GM18498 (cell line): Measurements from ENCODE around the gene SPPL2B.

Source experiments
- ATAC-seq: cut with Tn5 transposase; IDR thresholded peaks from one replicate; pipeline ENCODE4 v1.9.1; 2021; ENCODE audit warnings: mild to moderate bottlenecking, moderate library complexity; ENCODE audit not compliant: unreplicated experiment

SPPL2B gene

DNA sequence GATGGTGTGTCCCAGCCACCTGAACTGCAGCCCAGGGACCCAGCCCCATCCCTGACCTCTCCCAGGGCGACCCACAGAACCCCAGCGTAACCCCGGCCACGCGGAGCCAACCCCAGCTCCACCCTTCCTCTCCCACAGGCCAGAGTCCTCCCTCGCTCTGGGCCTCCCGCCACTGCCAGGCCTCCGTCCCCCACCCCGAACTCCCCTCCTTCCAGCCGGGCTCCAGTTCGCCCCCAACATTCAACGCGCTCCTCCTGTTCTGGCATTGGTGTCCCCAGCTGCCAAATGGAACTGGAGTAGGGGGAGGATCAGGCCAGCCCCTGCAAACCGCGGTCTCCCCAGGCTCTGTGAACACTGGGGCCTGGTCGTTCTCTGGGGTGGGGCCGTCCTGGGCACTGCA is 28.0 kb upstream of the SPPL2B start:
- ATAC-seq = no peak

DNA sequence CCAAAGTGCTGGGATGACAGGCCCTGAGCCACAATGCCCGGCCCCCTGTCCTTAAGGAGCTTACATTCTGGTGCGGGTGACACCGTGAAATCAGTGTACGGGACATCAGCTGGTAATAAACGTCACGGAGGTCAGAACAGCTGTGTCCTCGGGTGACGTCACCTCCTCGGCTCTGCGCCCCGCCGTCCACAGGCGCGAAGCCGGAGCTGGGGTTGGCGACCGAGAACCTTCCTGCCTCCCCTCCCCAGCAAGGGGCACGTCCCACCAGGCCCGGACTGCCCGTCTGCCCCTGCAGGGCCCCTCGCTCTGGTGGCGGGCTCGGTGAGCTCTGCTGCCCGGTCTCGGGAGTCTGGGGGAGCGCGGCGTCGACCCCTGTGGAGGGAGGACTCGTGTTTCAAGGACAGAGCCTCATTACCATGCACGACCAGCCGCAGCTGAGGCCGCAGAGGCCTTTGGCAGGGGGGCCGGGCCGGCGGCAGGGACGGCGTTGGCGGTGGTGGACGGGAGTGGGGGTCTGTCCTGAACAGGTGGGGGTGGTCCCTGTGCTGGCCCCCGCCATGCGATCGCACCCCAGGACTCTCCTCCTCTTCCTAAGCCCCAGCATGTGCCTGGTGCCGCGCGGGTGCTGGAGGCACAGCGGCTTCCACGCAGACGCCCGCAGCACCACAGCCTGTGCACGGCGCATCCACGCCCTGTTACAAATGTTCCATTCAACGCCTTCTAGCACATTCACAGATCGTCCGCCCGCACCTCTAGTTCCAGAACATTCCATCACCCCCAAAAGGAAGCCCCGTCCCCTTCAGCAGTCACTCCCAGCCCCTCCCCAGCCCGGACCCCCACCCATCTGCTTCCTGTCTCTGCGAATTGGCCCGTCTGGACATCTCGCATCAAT is 25.9 kb upstream of the SPPL2B start:
- ATAC-seq = no peak

DNA sequence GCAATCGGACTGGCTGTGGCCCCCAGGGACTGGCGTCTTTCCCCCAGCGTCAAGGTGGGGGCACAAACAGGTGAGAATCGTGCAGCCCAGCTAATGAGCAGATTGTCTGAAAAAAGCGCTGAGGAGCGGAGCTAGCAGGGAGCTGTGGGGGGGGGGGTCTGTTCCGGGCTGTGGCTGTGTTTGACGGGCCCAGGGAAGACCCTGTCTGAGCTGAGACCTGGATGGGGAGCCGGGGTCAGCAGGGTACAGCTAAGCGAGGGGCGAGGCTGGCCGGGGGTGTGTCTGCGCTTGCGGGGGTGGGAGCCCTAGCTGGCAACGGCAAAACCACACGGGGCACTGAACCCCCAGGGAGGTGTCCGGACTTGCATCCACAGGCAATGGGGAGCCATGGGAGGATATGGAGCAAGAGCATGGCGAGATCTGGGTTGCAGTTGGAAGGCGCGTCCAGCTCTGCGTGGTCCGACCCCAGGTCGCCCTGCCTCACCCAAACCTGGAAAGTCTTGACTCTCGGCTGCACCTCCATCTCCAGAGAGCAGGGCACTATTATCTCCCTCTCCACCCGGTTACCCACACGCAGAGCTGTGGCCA is 25.2 kb upstream of the SPPL2B start:
- no peak for ATAC-seq

DNA sequence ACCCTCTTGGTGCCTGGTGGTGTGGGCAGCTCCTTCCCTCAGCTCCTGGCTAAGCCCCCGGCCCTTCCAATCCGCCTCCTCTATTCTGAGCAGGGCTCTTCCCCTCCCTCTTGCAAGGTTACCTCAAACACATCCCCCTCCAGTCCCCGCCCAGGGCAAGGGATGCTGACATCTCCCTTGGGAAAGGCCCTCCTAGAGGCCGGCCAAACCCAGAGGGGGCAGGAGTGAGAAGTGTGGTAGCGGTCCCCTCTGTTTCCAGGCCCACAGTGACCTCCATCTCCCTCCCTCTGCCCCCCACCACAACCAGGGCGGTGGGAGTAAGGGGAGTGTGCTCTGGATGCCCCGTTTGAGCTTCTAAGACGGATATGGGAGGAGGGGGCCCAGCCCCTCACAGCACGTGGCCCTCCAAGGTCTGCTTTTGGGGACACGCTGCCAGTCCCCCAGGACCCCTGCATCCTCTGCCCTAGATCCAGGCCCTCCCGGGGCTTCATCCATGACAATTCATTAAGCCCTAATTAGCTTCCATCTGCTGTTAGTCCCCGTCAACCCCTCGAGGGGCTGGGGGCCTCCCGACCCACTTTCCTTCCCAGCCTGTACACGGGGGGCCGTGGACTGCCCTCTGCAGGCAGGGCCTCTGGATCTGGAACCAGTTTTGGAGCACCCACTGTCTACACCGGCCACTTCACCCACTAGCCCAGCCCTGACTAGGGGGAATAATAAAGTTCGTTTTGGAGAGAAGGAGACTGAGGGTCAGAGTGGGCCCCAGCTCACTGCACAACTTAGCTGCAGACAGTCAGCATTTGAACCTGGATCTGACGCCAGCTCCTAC is 22.8 kb upstream of the SPPL2B start:
- no peak for ATAC-seq

DNA sequence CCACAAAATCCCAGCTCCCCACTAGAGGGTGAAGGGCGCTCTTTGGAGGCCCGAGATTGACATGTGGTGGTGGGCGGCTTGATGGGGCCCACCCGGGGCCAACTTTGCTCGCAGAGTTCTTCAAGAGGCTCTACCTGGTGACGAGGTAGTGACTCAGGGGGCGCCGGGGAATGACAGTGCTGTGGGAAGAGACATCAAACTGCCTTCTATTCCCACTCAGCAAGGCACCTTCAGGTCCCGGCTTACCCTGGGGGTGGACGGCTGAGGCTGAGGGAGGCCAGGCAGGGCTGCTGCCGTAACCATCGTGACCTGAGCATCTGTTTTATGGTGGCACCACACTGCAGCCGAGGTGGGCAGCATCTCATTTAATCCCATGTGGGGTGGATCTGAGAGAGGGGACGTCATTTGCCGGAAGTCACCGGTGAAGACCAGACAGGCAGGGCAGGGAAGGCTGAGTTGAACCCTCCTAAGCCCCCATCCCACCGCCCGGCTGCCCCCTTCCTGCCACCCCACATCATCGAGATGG is 22.1 kb upstream of the SPPL2B start:
- ATAC-seq = no peak

DNA sequence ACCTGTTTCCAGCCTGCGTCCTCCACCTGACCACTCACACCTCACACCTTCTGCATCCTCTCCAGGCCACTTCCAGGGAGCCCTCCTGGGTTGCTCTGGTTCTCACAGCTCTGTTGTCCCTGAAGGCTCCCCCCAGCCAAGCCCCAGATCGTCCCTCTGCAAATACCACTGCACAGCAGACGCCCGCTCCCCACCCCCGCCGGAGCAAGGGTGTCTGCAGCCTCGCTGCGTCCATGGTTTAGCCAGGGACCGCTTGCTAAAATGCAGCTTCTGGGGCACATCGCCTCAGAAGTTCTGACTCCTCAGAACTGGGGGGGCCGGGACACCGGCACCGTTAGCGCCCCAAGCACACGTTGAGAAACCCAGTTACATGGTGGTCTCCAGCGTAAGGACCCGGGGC is 21.5 kb upstream of the SPPL2B start:
- ATAC-seq = no peak

DNA sequence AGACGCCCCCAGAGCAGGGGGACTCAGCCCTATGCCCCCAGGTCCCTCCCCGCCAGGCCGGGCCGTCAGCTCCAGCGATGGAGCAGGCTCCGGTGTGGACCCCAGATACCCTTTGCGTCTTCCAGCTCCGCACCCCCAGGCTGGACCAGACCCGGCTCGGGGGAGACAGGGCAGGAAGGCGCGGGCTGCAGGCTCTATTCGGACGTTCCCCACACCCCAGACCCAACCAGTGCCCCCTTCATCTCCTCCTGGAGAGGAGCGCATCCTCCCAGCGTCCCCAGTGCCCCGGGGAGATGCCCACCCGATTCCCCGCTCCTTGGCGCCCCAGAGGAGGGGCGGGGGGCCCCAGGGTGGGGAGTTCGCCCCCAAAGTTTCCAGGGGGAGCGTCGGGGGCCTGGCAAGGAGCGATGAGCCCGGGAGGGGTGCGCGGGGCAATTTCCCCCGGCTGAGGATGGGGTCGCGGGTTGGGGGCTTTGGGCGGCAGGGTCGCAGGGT is 20.9 kb upstream of the SPPL2B start:
- ATAC-seq = no peak

DNA sequence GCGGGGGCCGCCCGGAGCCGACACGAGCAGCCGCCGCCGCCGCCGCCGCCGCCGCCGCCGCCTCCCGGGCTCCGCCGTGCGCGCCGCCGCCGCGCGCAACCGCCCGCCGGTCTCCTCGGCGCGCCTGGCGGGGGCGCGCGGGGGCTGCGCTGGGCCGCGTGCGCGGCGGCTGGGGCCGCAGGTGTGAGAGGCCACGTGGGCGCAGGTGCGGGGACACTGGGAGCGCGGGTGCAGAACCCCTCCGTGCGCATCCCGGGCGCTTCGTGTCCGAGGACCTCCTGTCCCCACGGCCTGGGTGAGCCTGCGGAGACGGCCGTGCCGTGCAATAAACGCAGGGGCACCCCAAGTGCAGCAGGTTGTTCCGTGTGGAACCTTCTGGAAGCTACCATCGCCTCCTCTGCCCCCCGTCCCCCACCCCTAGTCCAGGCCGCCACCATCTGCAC is 20.3 kb upstream of the SPPL2B start, which contains the start of gene LINGO3:
Gene LINGO3, minus strand, starts transcription at position 41 of the 443 bp plus-strand sequence. CDS start 16,378 bp downstream, outside the sequence.
- ATAC-seq = no peak

DNA sequence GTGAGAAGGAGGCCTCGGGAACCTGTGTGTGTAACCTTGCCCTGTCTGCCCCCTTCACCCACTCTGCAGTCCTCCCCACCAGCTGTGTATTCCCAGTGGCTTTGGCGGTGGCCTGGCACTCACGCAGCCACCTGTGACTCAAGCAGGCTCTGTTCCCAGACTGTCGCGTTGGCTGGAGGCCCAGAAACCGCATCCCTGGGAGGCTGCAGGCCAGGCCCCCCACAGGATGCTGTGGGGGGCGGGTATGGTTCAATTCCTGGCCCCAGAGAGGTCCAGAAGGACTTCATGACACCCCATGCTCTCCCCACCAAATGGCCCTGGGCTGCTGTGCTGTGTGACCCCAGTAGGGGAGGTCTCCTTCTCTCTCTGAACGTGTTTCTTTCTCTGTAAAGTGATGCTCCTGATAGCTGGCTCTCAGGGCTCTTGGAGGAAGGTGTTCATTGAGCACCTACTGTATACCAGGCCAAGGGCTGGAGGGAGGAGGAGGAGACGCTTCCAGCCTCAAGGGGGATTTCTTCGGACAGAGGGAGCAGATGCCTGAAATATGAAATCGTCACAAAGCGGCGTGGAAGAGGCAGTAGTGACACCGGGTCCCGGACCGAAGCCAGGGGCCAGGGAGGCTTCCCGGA is 18.6 kb upstream of the SPPL2B start:
- ATAC-seq = no peak

DNA sequence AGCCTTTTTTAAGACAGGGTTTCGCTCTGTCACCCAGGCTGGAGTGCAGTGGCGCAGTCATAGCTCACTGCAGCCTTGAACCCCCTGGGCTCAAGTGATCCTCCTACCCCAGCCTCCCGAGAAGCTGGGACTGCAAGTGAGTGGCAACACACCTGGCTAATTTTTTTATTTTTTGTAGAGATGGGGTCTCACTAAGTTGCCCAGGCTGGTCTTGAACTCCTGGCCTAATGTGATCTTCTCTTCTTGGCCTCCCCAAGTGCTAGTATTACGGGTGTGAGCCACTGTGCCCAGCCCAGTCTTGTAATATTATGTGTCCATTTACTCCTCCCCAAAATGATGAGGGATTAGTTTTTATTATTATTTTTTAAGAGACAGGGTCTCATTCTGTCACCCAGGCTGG is 17.4 kb upstream of the SPPL2B start:
- no peak for ATAC-seq

DNA sequence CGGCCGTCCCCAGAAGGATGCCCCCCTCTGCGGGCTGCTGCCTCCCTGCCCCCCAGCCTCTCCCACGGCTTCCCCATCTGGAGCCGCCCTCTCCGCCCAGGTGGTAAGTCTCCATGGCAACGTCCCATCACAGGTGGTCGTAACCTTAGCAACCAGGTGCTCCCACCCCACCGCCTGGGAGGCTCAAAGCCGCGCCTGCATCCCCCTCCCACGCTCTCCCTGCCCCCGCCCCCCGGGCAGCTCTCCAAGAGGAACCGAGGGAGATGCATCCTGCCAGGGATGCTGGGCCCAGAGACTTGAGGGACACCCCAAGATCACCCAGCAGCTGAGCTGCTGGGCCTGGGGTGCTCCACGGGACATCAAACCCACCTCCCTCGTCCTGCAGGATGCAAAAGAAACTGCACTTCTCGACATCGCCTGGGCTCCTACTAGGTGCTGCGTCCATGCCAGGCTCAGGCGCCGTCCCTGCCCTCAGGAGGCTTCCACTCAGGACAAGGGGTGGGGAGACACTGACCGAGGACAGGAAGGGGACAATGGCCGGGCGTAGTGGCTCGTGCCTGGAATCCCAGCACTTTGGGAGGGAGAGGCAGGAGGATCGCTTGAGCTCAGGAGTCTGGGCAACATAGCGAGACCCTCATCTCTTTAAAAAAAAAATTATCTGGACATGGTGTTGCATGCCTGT is 15.5 kb upstream of the SPPL2B start:
- ATAC-seq = no peak

DNA sequence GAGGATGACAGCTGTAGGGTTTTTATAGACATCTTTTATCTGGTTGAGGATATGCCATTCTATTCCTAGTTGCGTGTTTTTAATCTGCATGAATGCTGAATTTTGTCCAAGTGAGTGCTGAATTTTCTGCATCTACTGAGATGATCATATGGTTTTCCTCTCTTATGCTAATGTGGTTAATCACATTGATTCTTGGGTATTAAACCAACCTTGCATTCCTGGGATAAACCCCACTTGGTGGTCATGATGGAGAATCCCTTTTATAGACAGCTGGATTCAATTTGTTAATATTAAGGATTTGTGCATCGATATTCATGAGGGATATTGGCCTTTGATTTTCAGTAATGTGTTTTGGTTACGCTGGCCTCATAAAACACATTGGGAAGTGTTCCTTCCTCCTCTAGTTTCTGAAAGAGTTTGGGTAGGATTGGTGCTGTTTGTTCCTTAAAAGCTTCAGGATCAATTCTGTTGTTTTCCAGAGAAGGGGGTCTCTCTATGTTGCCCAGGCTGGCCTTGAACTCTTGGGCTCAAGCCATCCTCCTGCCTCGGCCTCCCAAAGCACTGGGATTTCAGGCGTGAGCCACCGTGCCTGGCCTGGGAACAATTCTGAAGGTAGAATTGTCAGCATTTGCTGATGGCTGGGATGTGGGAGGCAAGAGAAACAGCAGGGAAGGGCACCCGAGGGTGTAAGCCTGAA is 13.2 kb upstream of the SPPL2B start:
- no peak for ATAC-seq

DNA sequence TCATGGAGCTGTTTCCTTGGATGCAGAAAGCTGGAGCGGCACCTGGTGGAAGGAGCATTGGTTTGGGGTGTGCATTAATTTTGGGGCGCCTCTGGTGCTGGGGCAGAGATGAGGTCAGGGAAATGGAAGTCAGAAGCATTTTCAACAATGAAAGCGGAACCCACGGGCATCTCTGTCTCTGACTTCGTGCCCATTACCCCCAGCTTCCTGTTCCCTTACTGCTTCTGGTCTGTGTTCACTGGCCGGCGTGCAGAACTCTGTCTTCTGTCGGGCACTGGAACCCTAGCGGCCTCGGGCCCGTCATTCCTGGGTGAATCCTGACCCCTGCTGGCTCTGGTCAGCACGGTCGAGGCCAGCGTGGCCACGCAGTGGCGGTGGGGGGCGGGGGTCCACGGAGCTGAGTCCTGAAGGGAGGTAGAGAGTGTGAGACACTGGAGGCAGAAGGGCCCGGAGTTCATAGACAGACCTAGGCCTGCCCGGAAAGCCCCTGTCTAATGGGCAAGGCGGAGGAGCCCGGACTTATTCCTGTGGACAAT is 12.6 kb upstream of the SPPL2B start:
- no peak for ATAC-seq

DNA sequence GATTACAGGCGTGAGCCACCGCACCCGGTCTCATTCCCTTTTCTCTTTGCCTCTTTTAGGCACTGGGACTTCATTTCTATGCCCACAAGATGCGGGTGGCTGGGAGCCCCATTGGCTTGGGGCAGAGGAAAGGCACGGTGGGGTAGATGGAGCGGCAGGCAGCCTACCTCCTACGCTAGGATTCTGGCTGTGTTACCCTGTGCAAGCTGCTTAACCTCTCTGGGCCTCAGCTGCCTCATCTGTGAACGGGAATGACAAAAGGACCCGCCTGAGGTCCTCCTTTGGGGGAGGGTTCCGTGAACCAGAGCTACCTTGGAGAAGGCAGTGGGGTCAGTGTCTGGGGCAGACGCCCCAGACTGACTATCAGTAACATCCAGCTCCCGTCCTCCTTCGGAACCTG is 11.2 kb upstream of the SPPL2B start:
- ATAC-seq = no peak

DNA sequence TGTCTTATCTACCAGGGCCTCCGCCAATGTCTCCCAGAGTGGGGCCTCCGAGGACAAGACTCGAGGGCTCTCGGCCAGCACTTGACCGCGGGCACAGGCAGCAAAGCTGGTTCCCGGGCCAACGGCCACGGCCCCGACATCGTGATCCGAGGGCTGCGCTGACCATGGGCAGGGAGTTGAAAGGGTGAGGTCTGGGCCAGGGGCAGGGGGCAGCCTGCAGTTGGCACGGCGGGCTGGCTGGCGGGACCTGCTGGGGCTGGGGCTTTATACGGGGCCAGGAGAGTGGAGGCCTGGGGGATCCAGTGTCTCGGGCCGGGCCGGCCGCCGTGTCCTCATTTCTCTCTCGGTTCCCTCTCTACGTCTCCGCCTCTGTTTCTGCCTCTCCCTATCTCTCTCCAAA is 10.7 kb upstream of the SPPL2B start:
- ATAC-seq = no peak

DNA sequence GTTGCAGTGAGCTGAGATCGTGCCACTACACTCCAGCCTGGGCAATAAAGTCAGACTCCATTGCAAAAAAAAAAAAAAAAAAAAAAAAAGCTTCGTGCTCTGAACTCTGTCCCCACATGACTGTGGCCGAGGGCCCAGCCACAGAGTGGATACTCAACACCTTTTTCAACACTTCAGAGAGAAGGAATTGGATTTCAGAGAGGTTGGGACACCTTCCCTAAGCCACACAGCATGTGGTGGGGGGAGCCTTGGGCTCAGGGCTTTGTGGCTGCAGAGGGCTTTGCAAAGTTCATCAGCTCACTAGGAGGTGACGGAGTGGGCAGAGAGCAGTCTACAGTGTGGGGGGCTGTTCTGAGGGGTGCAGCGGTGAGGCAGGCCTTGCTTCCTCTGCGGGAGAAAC is 9.6 kb upstream of the SPPL2B start:
- ATAC-seq = no peak

DNA sequence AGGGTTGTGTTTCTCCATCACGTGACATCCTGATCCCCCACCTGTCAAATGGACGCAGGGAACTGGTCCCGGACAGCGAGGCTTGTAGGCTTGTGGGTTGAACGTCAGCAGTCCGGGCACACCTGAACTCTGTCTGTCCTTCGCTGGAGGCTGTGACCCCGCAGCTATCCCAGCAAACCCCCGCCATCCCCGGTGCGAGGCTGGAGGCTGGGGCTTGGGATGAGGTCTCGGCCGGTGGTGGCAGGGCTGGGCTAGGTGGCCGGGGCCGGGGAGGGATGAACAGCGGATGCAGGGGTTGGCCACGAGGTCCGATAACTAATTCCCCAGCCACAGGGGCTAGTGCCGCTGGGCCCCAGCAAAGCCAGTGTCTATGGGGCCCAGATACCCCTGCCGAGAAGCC is 8.9 kb upstream of the SPPL2B start:
- no peak for ATAC-seq

DNA sequence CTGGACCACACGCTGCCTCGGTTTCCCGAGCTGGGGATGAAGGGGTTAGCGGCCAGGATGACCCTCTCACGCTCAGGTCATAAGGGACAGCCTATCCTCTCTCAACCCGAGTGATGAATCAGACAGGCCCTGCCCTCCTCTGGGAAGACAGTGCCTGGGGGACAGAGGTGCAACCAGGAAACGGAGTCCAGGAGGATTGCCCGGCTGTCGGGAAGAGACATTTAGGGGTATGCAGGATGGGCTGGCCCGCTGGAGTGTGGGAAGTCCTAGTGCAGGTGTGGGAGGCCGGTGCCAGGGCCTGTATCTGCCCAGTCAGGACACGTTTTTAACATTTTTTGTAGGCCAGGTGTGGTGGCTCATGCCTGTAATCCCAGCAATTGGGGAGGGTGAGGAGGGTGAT is 8.4 kb upstream of the SPPL2B start:
- ATAC-seq = no peak

DNA sequence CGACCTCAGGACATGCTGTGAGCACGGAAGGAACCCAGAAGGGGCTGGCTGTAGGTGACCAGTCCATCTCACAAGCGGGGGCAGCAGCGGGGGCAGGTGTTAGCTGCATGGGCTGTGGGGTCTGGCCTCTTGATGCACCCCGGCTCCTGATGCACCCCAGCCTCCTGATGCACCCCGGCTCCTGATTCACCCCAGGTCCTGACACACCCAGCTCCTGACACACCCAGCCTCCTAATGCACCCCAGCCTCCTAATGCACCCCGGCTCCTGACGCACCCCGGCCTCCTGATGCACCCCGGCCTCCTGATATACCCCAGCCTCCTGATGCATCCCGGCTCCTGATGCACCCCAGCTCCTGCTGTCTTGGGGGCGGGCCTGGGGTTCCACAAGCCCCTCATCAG is 7.5 kb upstream of the SPPL2B start:
- ATAC-seq = no peak
